Neural crest cell (in vitro differentiated cells): ENCODE results near the gene SLC7A4. TPM values are rescaled to one million over a fixed set of nuclear protein-coding genes. Genes with fewer than 3 reads are reported as not detected.

Source experiments
- DNase-seq: peaks from one replicate; pipeline ENCODE4 v3.0.0; 2021; ENCODE audit warnings: low read depth, mixed read lengths, low spot score
- H3K27ac Mint-ChIP-seq: one replicate; pipeline ENCODE4 v1.8.0; 2021; ENCODE audit warnings: mild to moderate bottlenecking, mixed read lengths; ENCODE audit not compliant: unreplicated experiment
- H3K27me3 Mint-ChIP-seq: 2 replicates; pipeline ENCODE4 v1.8.0; 2021; ENCODE audit warnings: low read depth, mild to moderate bottlenecking, mixed read lengths
- H3K36me3 Mint-ChIP-seq: 2 replicates; pipeline ENCODE4 v1.8.0; 2021; ENCODE audit warnings: low read depth, mild to moderate bottlenecking, mixed read lengths
- H3K4me1 Mint-ChIP-seq: 2 replicates; pipeline ENCODE4 v1.8.0; 2021; ENCODE audit warnings: mixed read lengths
- H3K4me3 Mint-ChIP-seq: one replicate; pipeline ENCODE4 v1.8.0; 2021; ENCODE audit warnings: mild to moderate bottlenecking, mixed read lengths
- H3K9me3 Mint-ChIP-seq: 2 replicates; pipeline ENCODE4 v1.8.0; 2021; ENCODE audit warnings: mixed read lengths
- total RNA-seq: library from RNA; stranded (reverse); gene quantifications from 2 replicates; pipeline ENCODE4 v1.2.1, GENCODE V29; 2021
- TF ChIP-seq, protein P1 (sequence below): fragments of 200-600 bp; sonication (generic); conservative IDR thresholded peaks from 2 replicates; pipeline ENCODE4 v1.5.0; 2021; ENCODE audit warnings: antibody characterized with exemption, mild to moderate bottlenecking

SLC7A4 gene
- total RNA-seq, 1 donor from 2014 or later, result 0.26 TPM

DNA sequence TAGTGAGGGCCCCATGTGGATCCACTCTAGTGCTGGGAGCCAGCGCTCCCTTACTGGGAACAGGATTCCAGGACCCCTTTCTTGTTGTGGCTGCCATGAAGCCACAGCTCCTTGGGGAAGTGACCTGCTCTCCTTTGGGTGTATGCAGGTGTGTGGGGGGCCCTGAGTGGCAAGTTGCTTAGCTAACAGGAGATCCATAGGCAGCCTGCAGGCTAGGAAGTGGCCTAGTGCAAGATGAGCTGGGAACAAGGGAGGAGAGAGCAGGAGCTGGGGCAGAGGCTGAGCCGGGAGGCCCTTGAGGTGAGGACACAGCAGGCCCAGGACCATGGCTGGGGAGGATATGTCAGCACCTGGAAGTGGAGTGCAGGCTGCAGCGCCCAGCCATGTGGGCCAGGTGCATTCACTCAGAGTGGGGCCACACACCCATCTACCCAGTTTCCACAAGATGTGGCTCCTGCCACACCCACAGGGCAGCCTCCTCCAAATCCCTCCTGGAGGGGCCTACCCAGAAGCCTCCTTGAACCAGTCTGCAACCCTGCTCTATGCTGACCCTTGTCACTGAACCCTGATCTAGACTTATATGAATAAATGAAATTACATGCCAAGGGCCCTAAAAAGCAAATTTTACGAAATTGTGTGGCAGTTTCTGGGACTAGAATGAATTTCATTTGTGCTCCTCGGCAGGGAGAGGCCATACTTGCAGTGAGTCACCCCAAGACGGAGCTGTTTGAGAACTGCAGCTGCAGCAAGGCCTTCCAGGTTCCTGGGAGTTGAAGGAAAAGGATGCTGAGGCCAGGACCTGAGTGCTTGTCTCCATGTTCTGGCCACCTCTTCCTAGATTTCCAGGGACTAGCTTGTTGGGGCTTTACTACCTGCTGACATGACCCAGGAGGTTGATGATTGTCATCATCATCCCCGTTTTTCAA is 33.7 kb downstream of the SLC7A4 start:
- H3K9me3 Mint-ChIP-seq, result no peaks in the 10 kb centered on the region
- H3K36me3 Mint-ChIP-seq, result no peaks in the 10 kb centered on the region
- H3K4me3 Mint-ChIP-seq, result peak overlapping the region; percentile 84
- H3K4me1 Mint-ChIP-seq, result peaks cover 25% of the 10 kb centered on the region
- DNase-seq, result no peak
- TF ChIP-seq, protein P1, sequence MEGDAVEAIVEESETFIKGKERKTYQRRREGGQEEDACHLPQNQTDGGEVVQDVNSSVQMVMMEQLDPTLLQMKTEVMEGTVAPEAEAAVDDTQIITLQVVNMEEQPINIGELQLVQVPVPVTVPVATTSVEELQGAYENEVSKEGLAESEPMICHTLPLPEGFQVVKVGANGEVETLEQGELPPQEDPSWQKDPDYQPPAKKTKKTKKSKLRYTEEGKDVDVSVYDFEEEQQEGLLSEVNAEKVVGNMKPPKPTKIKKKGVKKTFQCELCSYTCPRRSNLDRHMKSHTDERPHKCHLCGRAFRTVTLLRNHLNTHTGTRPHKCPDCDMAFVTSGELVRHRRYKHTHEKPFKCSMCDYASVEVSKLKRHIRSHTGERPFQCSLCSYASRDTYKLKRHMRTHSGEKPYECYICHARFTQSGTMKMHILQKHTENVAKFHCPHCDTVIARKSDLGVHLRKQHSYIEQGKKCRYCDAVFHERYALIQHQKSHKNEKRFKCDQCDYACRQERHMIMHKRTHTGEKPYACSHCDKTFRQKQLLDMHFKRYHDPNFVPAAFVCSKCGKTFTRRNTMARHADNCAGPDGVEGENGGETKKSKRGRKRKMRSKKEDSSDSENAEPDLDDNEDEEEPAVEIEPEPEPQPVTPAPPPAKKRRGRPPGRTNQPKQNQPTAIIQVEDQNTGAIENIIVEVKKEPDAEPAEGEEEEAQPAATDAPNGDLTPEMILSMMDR, result no peak
- H3K27ac Mint-ChIP-seq, result no peak overlapping the region
- H3K27me3 Mint-ChIP-seq, result peaks cover 5% of the 10 kb centered on the region

DNA sequence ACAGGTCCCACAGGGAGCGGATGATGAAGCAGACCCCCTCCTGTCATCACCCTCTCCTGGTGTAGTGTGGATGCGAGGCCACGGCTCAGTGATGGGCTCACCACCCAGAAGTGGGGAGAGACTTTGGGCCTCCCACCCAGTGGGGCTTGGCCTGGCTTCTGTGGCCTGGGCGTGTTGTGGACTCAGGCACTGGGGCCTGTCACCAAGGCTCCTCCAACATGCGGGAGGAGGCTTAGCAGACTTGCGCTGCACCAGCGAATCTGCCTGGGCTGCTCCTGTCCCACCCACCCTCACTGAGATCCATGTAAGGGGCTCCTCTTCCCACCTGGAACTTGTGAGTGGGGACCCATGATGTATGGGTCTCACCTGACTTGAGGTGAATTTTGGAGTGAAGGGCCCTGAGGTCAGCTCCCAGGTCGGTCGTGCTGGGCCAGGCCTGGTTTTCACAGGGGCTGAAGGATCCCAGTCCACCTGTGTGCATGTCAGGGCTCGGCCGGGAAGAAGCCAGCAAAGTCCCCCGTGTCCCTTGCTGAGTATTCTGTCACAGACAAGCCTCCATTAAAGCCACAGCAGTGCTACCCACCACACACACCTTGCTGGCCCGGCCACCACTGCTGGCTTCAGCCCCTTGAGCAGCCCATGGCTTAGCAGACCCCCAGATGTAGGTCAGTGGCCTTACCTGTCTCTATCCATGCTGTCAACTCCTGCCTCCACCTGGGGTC is 34.7 kb downstream of the SLC7A4 start:
- Mint-ChIP-seq H3K36me3 (no peaks in the 10 kb centered on the region), H3K27ac (no peak overlapping the region), H3K4me3 (peak overlapping the region; percentile 23), H3K9me3 (no peaks in the 10 kb centered on the region), H3K4me1 (peaks cover 15% of the 10 kb centered on the region), H3K27me3 (peaks cover 5% of the 10 kb centered on the region)
- TF ChIP-seq, protein P1, result no peak
- DNase-seq, result no peak

DNA sequence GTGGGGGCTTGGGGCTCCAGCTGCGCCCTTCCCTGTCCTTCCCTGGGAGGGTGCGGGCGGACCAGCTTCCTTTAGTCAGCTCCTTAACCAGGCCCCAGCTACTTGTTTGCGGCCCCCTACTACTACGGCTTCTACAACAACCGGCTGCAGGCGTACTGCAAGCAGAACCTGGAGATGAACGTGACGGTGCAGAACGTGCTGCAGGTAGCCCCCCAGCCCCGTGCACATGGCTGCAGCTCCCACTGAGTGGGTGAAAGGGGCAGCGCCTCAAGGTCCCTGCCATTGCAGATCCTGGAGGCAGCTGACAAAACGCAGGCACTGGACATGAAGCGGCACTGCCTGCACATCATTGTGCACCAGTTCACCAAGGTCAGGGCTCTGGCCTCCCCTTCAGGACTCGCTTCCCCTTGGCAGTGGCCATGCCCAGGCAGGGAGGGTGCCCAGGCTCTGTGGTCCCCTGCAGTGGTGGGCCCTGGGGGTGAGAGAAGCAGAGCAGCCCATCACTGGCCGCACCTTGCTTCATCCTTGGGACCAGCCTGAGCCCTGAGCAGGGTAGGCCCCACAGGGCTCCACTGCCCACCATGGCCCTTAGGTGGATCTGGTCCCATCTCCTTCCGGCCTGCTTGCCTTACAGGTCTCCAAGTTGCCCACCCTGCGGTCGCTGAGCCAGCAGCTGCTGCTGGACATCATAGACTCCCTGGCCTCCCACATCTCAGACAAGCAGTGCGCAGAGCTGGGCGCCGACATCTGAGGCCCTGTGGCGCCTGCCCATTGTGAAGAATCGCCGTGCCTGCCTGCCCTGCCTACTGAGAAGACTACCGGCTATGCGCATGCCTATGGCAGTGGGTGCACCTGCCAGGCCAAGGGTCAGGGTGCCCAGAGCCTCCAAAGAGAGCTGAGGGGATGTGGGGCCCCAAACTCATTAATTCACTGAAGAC is 35.5 kb downstream of the SLC7A4 start:
- Mint-ChIP-seq H3K9me3 (no peaks in the 10 kb centered on the region), H3K36me3 (no peaks in the 10 kb centered on the region), H3K27ac (no peak overlapping the region), H3K4me1 (peaks cover 13% of the 10 kb centered on the region), H3K4me3 (peak overlapping the region; percentile 77), H3K27me3 (peaks cover 3% of the 10 kb centered on the region)
- TF ChIP-seq, protein P1, result no peak
- no peak for DNase-seq

DNA sequence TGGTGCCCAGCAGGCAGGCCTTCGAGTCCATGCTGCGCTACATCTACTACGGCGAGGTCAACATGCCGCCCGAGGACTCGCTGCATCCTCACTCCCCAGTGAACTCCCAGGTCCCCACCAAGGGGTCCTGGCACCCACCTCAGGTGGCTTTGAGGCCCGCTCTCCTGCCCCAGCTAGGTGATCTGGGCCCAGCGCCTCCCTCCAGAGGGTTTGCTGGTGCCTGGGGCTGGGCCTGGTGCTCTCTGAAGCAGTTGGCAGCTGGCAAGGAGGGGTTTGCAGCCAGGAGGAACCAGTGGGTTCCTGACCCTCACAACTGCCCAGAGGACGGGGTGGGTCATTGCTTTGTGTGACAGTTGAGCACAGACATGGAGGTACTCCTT is 36.3 kb downstream of the SLC7A4 start:
- TF ChIP-seq, protein P1, result no peak
- Mint-ChIP-seq H3K27ac (no peak overlapping the region), H3K36me3 (no peaks in the 10 kb centered on the region), H3K9me3 (no peaks in the 10 kb centered on the region), H3K4me3 (peak overlapping the region; percentile 77), H3K4me1 (peaks cover 6% of the 10 kb centered on the region), H3K27me3 (no peaks in the 10 kb centered on the region)
- no peak for DNase-seq
